DMS114 treated with DMSO at 0.1 percent for 48 hours (cell line): Measurements from ENCODE around the gene RWDD2A.
"Not testable (repeated sequence)": the region's sequence is repeated elsewhere in the genome, so short reads cannot be mapped to it uniquely, and the experiment has no call there.

Source experiments
- DNase-seq: peaks from one replicate; lab custom pipeline; 2025; ENCODE audit not compliant: unreplicated experiment; lab: John Stamatoyannopoulos, UW

Gene RWDD2A

GRCh38 chr6:83192871-83193746 lies at the start of gene RWDD2A, which contains the start of gene PGM3:
Gene RWDD2A, plus strand, starts transcription at chr6:83193357. Its CDS starts 1,095 bp downstream, at chr6:83194452.
Gene PGM3, minus strand, starts transcription at chr6:83193265. Its CDS starts 2,253 bp downstream, at chr6:83191012.
- peak; percentile 70 for DNase-seq

- DNase-seq: no peak
Measured at GRCh38 chr6:83151114-83151513, 42.0 kb upstream of the RWDD2A start.

- DNase-seq: no peak
Measured at GRCh38 chr6:83152913-83153312, 40.2 kb upstream of the RWDD2A start.

GRCh38 chr6:83153883-83154521 lies 39.2 kb upstream of the RWDD2A start:
- DNase-seq: no peak

GRCh38 chr6:83155794-83156193 lies 37.4 kb upstream of the RWDD2A start:
- no peak for DNase-seq

GRCh38 chr6:83160167-83160566 lies 33.0 kb upstream of the RWDD2A start:
- DNase-seq: no peak

GRCh38 chr6:83167726-83168278 lies 25.4 kb upstream of the RWDD2A start:
- DNase-seq: no peak

- DNase-seq: no peak
Measured at GRCh38 chr6:83168556-83168955, 24.6 kb upstream of the RWDD2A start.

- DNase-seq: no peak
Measured at GRCh38 chr6:83169106-83169505, 24.1 kb upstream of the RWDD2A start.

GRCh38 chr6:83169511-83169910 lies 23.6 kb upstream of the RWDD2A start:
- DNase-seq: no peak

GRCh38 chr6:83176246-83176645 lies 16.9 kb upstream of the RWDD2A start:
- DNase-seq: no peak

- DNase-seq: no peak
Measured at GRCh38 chr6:83180426-83180950, 12.7 kb upstream of the RWDD2A start.

- no peak for DNase-seq
Measured at GRCh38 chr6:83182114-83182513, 11.0 kb upstream of the RWDD2A start.

- DNase-seq: no peak
Measured at GRCh38 chr6:83183082-83183828, 9.9 kb upstream of the RWDD2A start.

- no peak for DNase-seq
Measured at GRCh38 chr6:83185096-83185495, 8.1 kb upstream of the RWDD2A start.

GRCh38 chr6:83188501-83188900 lies 4.7 kb upstream of the RWDD2A start:
- DNase-seq: no peak

GRCh38 chr6:83190626-83191025 lies 2.5 kb upstream of the RWDD2A start:
- DNase-seq: no peak

GRCh38 chr6:83191974-83192373 lies 1.2 kb upstream of the RWDD2A start:
- not testable (repeated sequence) for DNase-seq

- DNase-seq: no peak
Measured at GRCh38 chr6:83192456-83192855, 701 bp upstream of the RWDD2A start.

GRCh38 chr6:83193747-83194566 lies 800 bp downstream of the RWDD2A start:
- peak; percentile 5 for DNase-seq
